Measurements from ENCODE around the gene PIP5K1B. TPM values are rescaled to one million over a fixed set of nuclear protein-coding genes. Genes with fewer than 3 reads are reported as not detected.

The PIP5K1B gene
- total RNA-seq, 1 experiment from 2014 or later = 0.20 TPM

DNA sequence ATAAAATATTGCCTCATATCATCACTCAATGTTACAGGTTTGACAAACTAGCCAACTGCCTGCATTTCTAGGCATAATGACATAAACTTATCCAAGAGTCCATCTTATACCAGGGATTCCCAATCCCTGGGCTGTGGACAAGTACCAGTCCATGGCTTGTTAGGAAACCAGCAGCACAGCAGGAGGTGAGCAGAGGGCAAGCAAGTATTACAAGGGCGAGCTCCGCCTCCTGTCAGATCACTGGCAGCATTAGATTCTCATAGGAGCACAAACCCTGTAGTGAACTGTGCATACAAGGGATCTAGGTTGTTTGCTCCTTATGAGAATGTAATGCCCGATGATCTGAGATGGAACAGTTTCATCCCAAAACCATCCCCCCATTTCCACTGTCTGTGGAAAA is 164.0 kb downstream of the PIP5K1B start (continued):
- no peak for TF ChIP-seq ELF1 (IDR thresholded peaks at IDR 0.05; ENCODE audit: borderline replicate concordance, low read depth)
- TF ChIP-seq TCF7L2 (IDR thresholded peaks at IDR 0.05; ENCODE audit: borderline replicate concordance, extremely low read depth, insufficient read depth, insufficient read length) = no peak
- TF ChIP-seq SP1 (IDR thresholded peaks at IDR 0.05; ENCODE audit: low read depth) = no peak
- TF ChIP-seq CEBPB (IDR thresholded peaks at IDR 0.05; ENCODE audit: low read depth) = no peak

DNA sequence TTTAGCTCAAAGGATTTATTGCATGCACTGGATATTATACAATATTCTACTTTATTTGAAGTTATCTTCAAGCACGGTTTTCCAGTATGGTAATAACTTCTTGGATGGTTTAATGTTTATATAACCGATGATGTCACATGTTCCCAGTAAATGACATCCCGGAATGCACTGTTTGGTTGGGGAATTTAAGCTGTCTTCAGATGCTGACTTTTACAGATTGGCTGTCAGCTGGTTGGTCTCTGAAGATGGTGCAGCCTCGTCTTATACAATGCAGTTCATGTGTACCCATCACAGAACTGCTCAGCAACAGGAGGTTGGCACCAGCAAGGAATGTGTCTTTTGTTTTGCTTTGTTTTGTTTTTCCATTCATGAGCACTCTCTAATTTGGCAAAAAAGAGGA is 165.0 kb downstream of the PIP5K1B start:
- no peaks in the 10 kb centered on the region for H3K9me2 ChIP-seq (ENCODE audit: insufficient read depth)
- DNase-seq (ENCODE audit: low read depth, low spot score) = no peak
- no peak overlapping the region for H3K9ac ChIP-seq (ENCODE audit: low read length)
- H3K36me3 ChIP-seq (ENCODE audit: control insufficient read depth in 1 of 2, insufficient read depth in 2 of 2, low read length in 2 of 2) = no peaks in the 10 kb centered on the region
- no TSS peak for BruUV-seq (replicated peaks)
- peaks cover 33% of the 10 kb centered on the region for H3K27me3 ChIP-seq (ENCODE audit: insufficient read depth, low read length)
- ChIA-PET CTCF (no interaction called here), RAD21 (ENCODE audit: low non-redundant PET in 1 of 2, low total read pairs in 2 of 2, uncharacterized antibody in 2 of 2, unreplicated experiment in 2 of 2) (no interaction called here), POLR2A (no interaction called here)
- ATAC-seq = no peak
- no peak for TF ChIP-seq SP1 (IDR thresholded peaks at IDR 0.05; ENCODE audit: low read depth)
- TF ChIP-seq CTCF (IDR thresholded peaks at IDR 0.05 in 2 of 3, conservative IDR thresholded peaks at IDR 0.05 in 1 of 3; ENCODE audit: borderline replicate concordance in 1 of 3, insufficient read depth in 1 of 3, low read depth in 2 of 3, low read length in 2 of 3) = no peak
- TF ChIP-seq YY1 (IDR thresholded peaks at IDR 0.05; ENCODE audit: extremely low read depth, insufficient replicate concordance, low read depth, low read length) = no peak
- no peak overlapping the region for H3K4me3 ChIP-seq (replicated peaks in 1 of 2; ENCODE audit: low read depth in 1 of 2, low read length in 2 of 2)
- H3K4me1 ChIP-seq (ENCODE audit: control insufficient read depth in 1 of 2, insufficient read depth in 2 of 2, low read length in 2 of 2) = no peaks in the 10 kb centered on the region
- H3K4me2 ChIP-seq (ENCODE audit: low read length) = no peak overlapping the region
- no peak overlapping the region for H3K27ac ChIP-seq (ENCODE audit: low read depth, low read length)
- no peak overlapping the region for H2AFZ ChIP-seq (ENCODE audit: low read depth, low read length, poor library complexity, severe bottlenecking)
- no peaks in the 10 kb centered on the region for H3K9me3 ChIP-seq (ENCODE audit: control insufficient read depth in 1 of 2, insufficient read depth in 1 of 2, low read depth in 1 of 2, low read length in 2 of 2)
- H4K20me1 ChIP-seq (ENCODE audit: insufficient read depth) = no peaks in the 10 kb centered on the region
- no peaks in the 10 kb centered on the region for H3K79me2 ChIP-seq (ENCODE audit: insufficient read depth, low read length)
- intact Hi-C loops (cut with micrococcal nuclease) = no loop called here

Measured in HCT116 (cell line).